PFSK-1 (cell line): ENCODE measurements around the gene WDFY2.

ENCODE experiments used
- FOXP2 ChIP-seq: optimal IDR thresholded peaks from 2 replicates; pipeline ENCODE3; 2011; ENCODE audit warnings: borderline replicate concordance, control low read depth, inconsistent platforms; ENCODE audit not compliant: insufficient read depth; ENCODE audit errors: extremely low read length, extremely low read depth
- POLR2AphosphoS5 ChIP-seq: IDR thresholded peaks from 2 replicates; pipeline ENCODE4 v1.6.1; 2012; ENCODE audit warnings: low read depth, mild to moderate bottlenecking, control low read depth, low read length, moderate library complexity
- REST ChIP-seq, 2 experiments: IDR thresholded peaks; 2 replicates each; pipeline versions ENCODE4 v1.6.1 to v1.8.0; 2011 to 2012; ENCODE audit warnings: low read depth in 2 of 2, low read length in 2 of 2, control low read depth in 1 of 2, inconsistent platforms in 1 of 2, mild to moderate bottlenecking in 1 of 2, moderate library complexity in 1 of 2; ENCODE audit not compliant: insufficient read depth in 1 of 2
- TAF1 ChIP-seq: IDR thresholded peaks from 2 replicates; pipeline ENCODE4 v1.6.1; 2012; ENCODE audit warnings: low read length, control low read depth, borderline replicate concordance; ENCODE audit not compliant: insufficient read depth

GRCh38 chr13:51778392-51778791 lies 194.1 kb downstream of the WDFY2 start:
- TF ChIP-seq FOXP2 (no peak), TAF1 (no peak), POLR2AphosphoS5 (no peak), REST (IDR thresholded peaks at IDR 0.05; ENCODE audit: insufficient read depth in 1 of 2, low read depth in 2 of 2, low read length in 2 of 2) (no peak)
